K562 (cell line): ENCODE results near the gene LRRIQ1. TPM values are rescaled to one million over a fixed set of nuclear protein-coding genes. Genes with fewer than 3 reads are reported as not detected.

Source experiments
- ATAC-seq: fragments of 200-7000 bp; cut with Tn5 transposase; 3 replicates; pipeline ENCODE4 v1.9.1; 2020; ENCODE audit warnings: moderate library complexity
- BruUV-seq: library from RNA; stranded (reverse); fragments of 400-500 nt; replicated peaks from 2 replicates; lab custom pipeline; 2021; lab: Mats Ljungman, UMichigan
- CTCF ChIA-PET: fragments of 300-600 bp; formaldehyde crosslinking; extraction: SDS; loops from one replicate; lab custom pipeline; 2021; ENCODE audit warnings: low intra/inter-chr PET ratio; lab: Yijun Ruan, JAX
- POLR2A ChIA-PET: fragments of 300-600, 350-650 bp; sonication (Branson Sonifier 250); formaldehyde crosslinking; extraction: SDS; loops from one replicate; lab custom pipeline; 2021; ENCODE audit warnings: antibody characterized with exemption, inconsistent platforms; lab: Yijun Ruan, JAX
- DNase-seq, 4 experiments: peaks; one replicate each; pipeline versions ENCODE4 v3.0.0 to v3.0.0-alpha.2; 2011 to 2018; ENCODE audit warnings: low spot score in 3 of 4, mixed read lengths in 3 of 4; ENCODE audit errors: extremely low read depth in 1 of 4
- FAIRE-seq: peaks from 2 replicates; lab custom pipeline; 2011; peaks lifted over from hg19 to GRCh38; lab: Jason Lieb, UNC
- H2AFZ ChIP-seq: 2 replicates; pipeline ENCODE4 v1.6.0; 2011; ENCODE audit warnings: low read depth, low read length, control low read depth, inconsistent platforms
- H3K27ac ChIP-seq: fragments of 200-600 bp; 3 replicates; pipeline ENCODE4 v1.8.0; 2011; ENCODE audit warnings: low read depth, mild to moderate bottlenecking, control low read depth, inconsistent platforms, low read length, moderate library complexity, mixed read lengths; ENCODE audit errors: extremely low read depth
- H3K27me3 ChIP-seq, 2 experiments: fragments of 300-600 bp in 1 of 2; 2 replicates in 1 of 2; 3 replicates in 1 of 2; pipeline versions ENCODE4 v1.6.0 to v1.8.0; 2011; ENCODE audit warnings: inconsistent platforms in 2 of 2, low read length in 2 of 2, mild to moderate bottlenecking in 1 of 2, mixed read lengths in 1 of 2, moderate library complexity in 1 of 2; ENCODE audit not compliant: control insufficient read depth in 2 of 2, insufficient read depth in 2 of 2
- H3K36me3 ChIP-seq: fragments of 300-600 bp; 3 replicates; pipeline ENCODE4 v1.8.0; 2011; ENCODE audit warnings: mild to moderate bottlenecking, low read length, inconsistent platforms; ENCODE audit not compliant: control insufficient read depth, insufficient read depth
- H3K4me1 ChIP-seq, 2 experiments: fragments of 200-600 bp in 1 of 2; replicated peaks in 1 of 2; 2 replicates in 1 of 2; 3 replicates in 1 of 2; pipeline versions ENCODE4 v1.5.1 to v1.8.0; 2011; ENCODE audit warnings: inconsistent platforms in 2 of 2, low read length in 2 of 2, mild to moderate bottlenecking in 1 of 2, mixed read lengths in 1 of 2, moderate library complexity in 1 of 2; ENCODE audit not compliant: control insufficient read depth in 2 of 2, insufficient read depth in 2 of 2
- H3K4me2 ChIP-seq: 2 replicates; pipeline ENCODE4 v1.6.1; 2011; ENCODE audit warnings: low read length, control low read depth, inconsistent platforms, mixed read lengths; ENCODE audit not compliant: insufficient read depth
- H3K4me3 ChIP-seq: fragments of 200-600 bp; sonication (generic), shearing (Covaris generic); 2 replicates; pipeline ENCODE4 v1.5.1; 2016; ENCODE audit warnings: control low read depth, inconsistent platforms
- H3K79me2 ChIP-seq: fragments of 200-600 bp; 3 replicates; pipeline ENCODE4 v1.8.0; 2011; ENCODE audit warnings: low read length, inconsistent platforms; ENCODE audit not compliant: control insufficient read depth, insufficient read depth
- H3K9ac ChIP-seq, 2 experiments: 2 replicates each; pipeline versions ENCODE4 v1.6.0 to v1.6.1; 2011; ENCODE audit warnings: low read depth in 2 of 2, low read length in 2 of 2, control low read depth in 1 of 2, inconsistent platforms in 1 of 2, mild to moderate bottlenecking in 1 of 2, mixed read lengths in 1 of 2; ENCODE audit not compliant: insufficient read depth in 1 of 2
- H3K9me1 ChIP-seq: one replicate; pipeline ENCODE4 v1.6.0; 2011; ENCODE audit warnings: inconsistent platforms, mild to moderate bottlenecking, low read length, moderate library complexity; ENCODE audit not compliant: control insufficient read depth, insufficient read depth
- H3K9me3 ChIP-seq: replicated peaks from 2 replicates; pipeline ENCODE4 v1.5.1; 2011; ENCODE audit warnings: low read depth, low read length, inconsistent platforms; ENCODE audit not compliant: control insufficient read depth, insufficient read depth
- H4K20me1 ChIP-seq: replicated peaks from 2 replicates; pipeline ENCODE4 v1.6.1; 2011; ENCODE audit warnings: low read length, inconsistent platforms, mixed read lengths; ENCODE audit not compliant: control insufficient read depth, insufficient read depth
- ARHGAP35 ChIP-seq: fragments of 450-650 bp; IDR thresholded peaks from 2 replicates; pipeline ENCODE4 v1.6.1; 2018; ENCODE audit not compliant: partially characterized antibody
- ARID4B ChIP-seq: sonication (generic); formaldehyde crosslinking; IDR thresholded peaks from 2 replicates; pipeline ENCODE4 v1.8.0; 2022; ENCODE audit warnings: mild to moderate bottlenecking, missing genetic modification reagents
- FOXA1 ChIP-seq: fragments of 450-650 bp; IDR thresholded peaks from 2 replicates; pipeline ENCODE4 v1.6.1; 2016; ENCODE audit warnings: mild to moderate bottlenecking, borderline replicate concordance
- HNRNPK ChIP-seq: fragments of 200-400 bp; formaldehyde crosslinking; IDR thresholded peaks from one replicate; pipeline ENCODE4 v1.6.1; 2018; ENCODE audit warnings: mild to moderate bottlenecking, low read depth, low read length; ENCODE audit not compliant: poor library complexity, severe bottlenecking
- IRF1 ChIP-seq: sonication (generic); formaldehyde crosslinking; IDR thresholded peaks from 2 replicates; pipeline ENCODE4 v1.8.0; 2022; ENCODE audit warnings: missing genetic modification reagents, mild to moderate bottlenecking, borderline replicate concordance
- L3MBTL2 ChIP-seq: fragments of 450-650 bp; IDR thresholded peaks from 2 replicates; pipeline ENCODE4 v1.6.1; 2016; ENCODE audit warnings: mild to moderate bottlenecking, moderate library complexity
- SAFB2 ChIP-seq: fragments of 200-400 bp; formaldehyde crosslinking; IDR thresholded peaks from 2 replicates; pipeline ENCODE4 v1.6.1; 2018; ENCODE audit warnings: borderline replicate concordance, low read length, low read depth, moderate library complexity; ENCODE audit not compliant: severe bottlenecking
- SMAD4 ChIP-seq: fragments of 250-450 bp; sonication (Bioruptor Pico); conservative IDR thresholded peaks from 2 replicates; pipeline ENCODE4 v1.8.0; 2021; ENCODE audit warnings: inconsistent platforms, mild to moderate bottlenecking, moderate library complexity
- TRIM24 ChIP-seq, 2 experiments: fragments of 450-650 bp; IDR thresholded peaks; 2 replicates each; pipeline ENCODE4 v1.6.1; 2016
- ZFP36 ChIP-seq: fragments of 150-350 bp; IDR thresholded peaks from 2 replicates; pipeline ENCODE4 v1.6.1; 2018; ENCODE audit warnings: low read length, low read depth; ENCODE audit not compliant: partially characterized antibody
- ZNF444 ChIP-seq: fragments of 250-450 bp; sonication (Bioruptor Pico); IDR thresholded peaks from 2 replicates; pipeline ENCODE4 v1.4.0; 2020; ENCODE audit warnings: mild to moderate bottlenecking, moderate library complexity
- WGBS: fragments of 100-300 bp; shearing (Covaris generic); methylation state at CpG from one replicate; pipeline ENCODE4 v1.1.6; 2016; ENCODE audit warnings: low coverage, mixed read lengths; ENCODE audit not compliant: insufficient coverage; ENCODE audit errors: missing lambda C conversion rate; 5-methylcytosine and 5-hydroxymethylcytosine counted together
- in situ Hi-C: fragments of 300-500 bp; cut with MboI; formaldehyde crosslinking; loops from 4 replicates; pipeline ENCODE4 v1.15.0; 2018; ENCODE audit warnings: inconsistent platforms, mixed read lengths
- intact Hi-C: fragments of 100-400 bp; cut with micrococcal nuclease; formaldehyde crosslinking; loops from 2 replicates; pipeline ENCODE4 v1.14.2; 2022
- polyA plus RNA-seq, 8 experiments: library from polyadenylated mRNA; depleted of rRNA in 4 of 8; stranded (reverse) in 5 of 8; unstranded in 3 of 8; fragments of >200 nt; fragmentation: Nextera tagmentation in 2 of 8; fragmentation: Illumina TruSeq in 1 of 8; extraction: Ambion mirVana in 2 of 8; extraction: Trizol in 1 of 8; gene quantifications; 2 replicates each; pipeline versions ENCODE4 v1.2.1 to v1.2.3, GENCODE V29; 2011 to 2014; ENCODE audit warnings: inconsistent platforms in 1 of 8, missing spikeins in 1 of 8
- total RNA-seq, 7 experiments: library from RNA; depleted of rRNA in 6 of 7; stranded (reverse); fragments of >200 nt in 6 of 7; fragmentation: Illumina TruSeq in 2 of 7; extraction: Trizol in 2 of 7; gene quantifications; 2 replicates each; pipeline versions ENCODE4 v1.2.1 to v1.2.3, GENCODE V29; 2011 to 2021; ENCODE audit warnings: low replicate concordance in 1 of 7

LRRIQ1 gene
- total and polyA plus RNA-seq, 9 of the 15 experiments (the other 6 are each of a cell fraction or from before 2014, with no cell fraction given) = not detected

GRCh38 chr12:85065837-85066482, 29.8 kb downstream of the LRRIQ1 start:
- no peak for DNase-seq
- intact Hi-C loops (no loop called here), in situ Hi-C loops (no loop called here)
- no peaks in the 10 kb centered on the region for H3K27me3 ChIP-seq
- no peak for FAIRE-seq
- no peak overlapping the region for H3K4me3 ChIP-seq
- WGBS = 3% methylated on average over 3 of the region's 3 CpGs
- H3K36me3 ChIP-seq = no peaks in the 10 kb centered on the region
- ChIA-PET CTCF (no interaction called here), POLR2A (no interaction called here)
- H3K27ac ChIP-seq = no peak overlapping the region
- TF ChIP-seq IRF1 (CRISPR knock-in tag) (no peak), ZNF444 (CRISPR knock-in tag) (no peak), TRIM24 (IDR thresholded peaks at IDR 0.05) (no peak), ARID4B (CRISPR knock-in tag) (no peak), FOXA1 (no peak), ARHGAP35 (no peak), SMAD4 (CRISPR knock-in tag) (no peak), SAFB2 (no peak), HNRNPK (no peak), ZFP36 (no peak), L3MBTL2 (no peak)
- no peak overlapping the region for H2AFZ ChIP-seq
- no peak overlapping the region for H3K4me2 ChIP-seq
- no TSS peak for BruUV-seq
- no peaks in the 10 kb centered on the region for H3K9me1 ChIP-seq
- H3K79me2 ChIP-seq = no peaks in the 10 kb centered on the region
- no peak overlapping the region for H3K9ac ChIP-seq
- H3K9me3 ChIP-seq = no peaks in the 10 kb centered on the region
- ATAC-seq = no peak
- no peaks in the 10 kb centered on the region for H3K4me1 ChIP-seq
- no peaks in the 10 kb centered on the region for H4K20me1 ChIP-seq
